Measurements from ENCODE around the gene TINAG.

GRCh38 chr6:54307439-54307910 lies 766 bp upstream of the TINAG start:
- TF ChIP-seq POLR2A (IDR thresholded peaks at IDR 0.05; ENCODE audit: low read depth, low read length), result no peak
- no peak for TF ChIP-seq POLR2AphosphoS5 (IDR thresholded peaks at IDR 0.05; ENCODE audit: low read depth, low read length)

All from GM12892 (cell line).